Small intestine (tissue), 7 donors: ENCODE measurements around the gene C17orf78. TPM values are rescaled to one million over a fixed set of nuclear protein-coding genes. Genes with fewer than 3 reads are reported as not detected.
"Not testable (repeated sequence)": the region's sequence is repeated elsewhere in the genome, so short reads cannot be mapped to it uniquely, and the experiment has no call there.

Experiments
- DNase-seq, 2 donors: peaks; one replicate each; pipeline versions ENCODE4 v3.0.0 to v3.0.0-alpha.2; 2013
- FAIRE-seq: peaks from 2 replicates; lab custom pipeline; 2012; peaks lifted over from hg19 to GRCh38; lab: Jason Lieb, UNC
- H3K27ac ChIP-seq, 3 donors: one replicate each; pipeline ENCODE4 v1.5.1; 2013; ENCODE audit warnings: low read length in 2 of 3, mild to moderate bottlenecking in 2 of 3, control low read depth in 1 of 3, inconsistent platforms in 1 of 3, low read depth in 1 of 3, moderate library complexity in 1 of 3
- H3K27me3 ChIP-seq, 3 donors: one replicate each; pipeline ENCODE4 v1.6.1; 2013; ENCODE audit warnings: low read length in 3 of 3, inconsistent platforms in 1 of 3; ENCODE audit not compliant: control insufficient read depth in 3 of 3, insufficient read depth in 3 of 3
- H3K36me3 ChIP-seq, 3 donors: one replicate each; pipeline ENCODE4 v1.6.1; 2013; ENCODE audit warnings: low read length in 3 of 3, inconsistent platforms in 1 of 3, low read depth in 1 of 3, mild to moderate bottlenecking in 1 of 3, moderate library complexity in 1 of 3; ENCODE audit not compliant: control insufficient read depth in 3 of 3, insufficient read depth in 2 of 3
- H3K4me1 ChIP-seq, 3 donors: one replicate each; pipeline ENCODE4 v1.6.1; 2013; ENCODE audit warnings: low read length in 2 of 3, inconsistent platforms in 1 of 3, low read depth in 1 of 3, mild to moderate bottlenecking in 1 of 3, moderate library complexity in 1 of 3; ENCODE audit not compliant: control insufficient read depth in 3 of 3, insufficient read depth in 2 of 3
- H3K4me3 ChIP-seq, 3 donors: one replicate each; pipeline ENCODE4 v1.5.1; 2013; ENCODE audit warnings: low read length in 3 of 3, control low read depth in 1 of 3, inconsistent platforms in 1 of 3, low read depth in 1 of 3, mild to moderate bottlenecking in 1 of 3, moderate library complexity in 1 of 3
- H3K9me3 ChIP-seq, 2 donors: one replicate each; pipeline ENCODE4 v1.6.1; 2013; ENCODE audit warnings: low read depth in 1 of 2, low read length in 1 of 2; ENCODE audit not compliant: control insufficient read depth in 2 of 2, insufficient read depth in 1 of 2
- WGBS, 3 donors: extraction: QIAGEN DNeasy Blood & Tissue Kit; methylation state at CpG; one replicate each; pipeline ENCODE4 v1.1.7; 2013; 5-methylcytosine and 5-hydroxymethylcytosine counted together
- polyA plus RNA-seq, 4 donors: library from polyadenylated mRNA; stranded (reverse) in 3 of 4; unstranded in 1 of 4; fragments of 200-250 nt in 3 of 4; fragments of 120-200 nt in 1 of 4; gene quantifications; one replicate each; pipeline versions ENCODE4 v1.2.1 to v1.2.3, GENCODE V29; 2013
- donor health status: healthy with polysubstance abuse.
- donor health status: control.
- donor health status: control.
- donor health status: Bipolar disorder and iron deficiency.
- donor health status: healthy.

Gene C17orf78
- polyA plus RNA-seq, 4 donors: 4.0 to 49.6 (median 26.8) TPM

DNA sequence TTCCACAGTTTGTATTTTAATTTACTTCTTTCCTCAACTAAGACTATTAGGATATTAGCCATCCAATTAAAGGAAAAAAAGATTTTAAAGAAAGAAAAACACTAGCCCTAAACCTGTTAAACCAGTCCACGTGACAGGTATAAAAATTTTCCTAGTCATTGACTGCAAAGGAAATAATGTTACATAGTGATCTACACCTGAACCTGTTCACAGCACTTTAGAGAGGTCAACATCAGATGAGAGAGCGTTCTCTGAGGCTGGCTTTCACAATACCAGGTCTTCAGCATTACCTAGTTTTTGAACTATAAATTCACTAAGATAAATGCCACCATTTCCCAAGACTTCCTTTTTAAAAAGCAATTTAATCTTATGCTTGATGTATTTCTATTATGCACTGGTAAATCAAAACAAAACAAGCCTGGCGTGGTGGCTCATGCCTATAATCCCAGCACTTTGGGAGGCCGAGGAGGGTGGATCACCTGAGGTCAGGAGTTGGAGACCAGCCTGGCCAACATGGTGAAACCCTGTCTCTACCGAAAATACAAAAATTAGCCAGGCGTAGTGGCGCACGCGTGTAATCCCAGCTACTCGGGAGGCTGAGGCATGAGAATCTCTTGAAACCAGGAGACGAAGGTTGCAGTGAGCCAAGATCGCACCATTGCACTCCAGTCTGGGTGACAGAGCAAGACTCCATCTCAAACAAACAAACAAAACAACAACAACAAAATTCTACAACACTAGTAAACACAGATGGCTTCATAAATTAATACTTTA lies 18.8 kb upstream of the C17orf78 start:
- WGBS, 3 donors: 75 to 86% (median 84%) methylated on average over 12 of the region's 12 CpGs
- not testable (repeated sequence) for H3K27ac ChIP-seq, FAIRE-seq, H3K36me3 ChIP-seq, H3K9me3 ChIP-seq, H3K27me3 ChIP-seq, H3K4me3 ChIP-seq
- peak; percentile 19 to 35 for DNase-seq
- peaks cover 0 to 15% (median 2%) of the 10 kb centered on the region in 3 donors for H3K4me1 ChIP-seq

DNA sequence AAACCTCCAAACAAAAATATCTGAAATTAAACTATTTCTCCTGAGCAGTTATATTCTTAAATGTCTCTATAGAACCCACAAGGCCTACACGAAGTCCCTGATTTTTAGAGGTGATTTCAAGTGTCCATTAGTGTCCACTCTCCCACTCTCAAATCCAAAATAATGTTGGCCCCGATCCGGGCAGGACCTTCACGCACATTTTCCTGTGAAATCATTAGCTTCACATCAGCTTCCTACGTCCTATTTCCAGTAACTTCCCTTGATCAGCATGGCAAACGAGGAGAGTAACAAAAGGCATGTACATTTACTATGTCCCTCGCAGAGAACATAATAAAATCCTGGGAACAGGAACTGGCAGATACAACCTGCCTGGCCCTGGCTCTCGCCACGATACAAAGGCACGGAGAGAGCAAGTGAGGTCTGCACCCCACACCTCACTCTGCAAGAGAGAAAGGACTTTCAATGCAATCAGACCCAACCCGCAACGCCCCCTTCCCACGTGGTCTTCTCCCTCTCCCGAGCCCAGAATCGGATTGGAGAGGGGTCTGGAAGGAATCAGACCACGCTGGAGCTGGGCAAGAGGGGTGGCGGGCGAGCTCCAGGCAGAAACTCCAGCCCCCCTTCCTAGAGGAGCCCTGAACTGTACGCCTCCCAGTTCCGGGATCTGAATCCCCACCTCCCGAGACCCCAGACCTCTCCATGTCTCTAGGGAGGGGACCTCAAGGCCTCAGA lies 17.5 kb upstream of the C17orf78 start:
- Histone ChIP-seq H3K36me3 (peaks cover 0 to 7% (median 0%) of the 10 kb centered on the region in 3 donors), H3K27me3 (no peaks in the 10 kb centered on the region), H3K4me3 (peak overlapping the region; percentile 70 to 91 (median 82)), H3K4me1 (peaks cover 0 to 15% (median 2%) of the 10 kb centered on the region in 3 donors), H3K27ac (peak overlapping the region in 2 of 3 donors; percentile 83 to 96), H3K9me3 (no peaks in the 10 kb centered on the region)
- DNase-seq (peak; percentile 58 to 69), FAIRE-seq (no peak)
- 1 to 4% (median 3%) methylated on average over 21 of the region's 21 CpGs for WGBS, 3 donors

DNA sequence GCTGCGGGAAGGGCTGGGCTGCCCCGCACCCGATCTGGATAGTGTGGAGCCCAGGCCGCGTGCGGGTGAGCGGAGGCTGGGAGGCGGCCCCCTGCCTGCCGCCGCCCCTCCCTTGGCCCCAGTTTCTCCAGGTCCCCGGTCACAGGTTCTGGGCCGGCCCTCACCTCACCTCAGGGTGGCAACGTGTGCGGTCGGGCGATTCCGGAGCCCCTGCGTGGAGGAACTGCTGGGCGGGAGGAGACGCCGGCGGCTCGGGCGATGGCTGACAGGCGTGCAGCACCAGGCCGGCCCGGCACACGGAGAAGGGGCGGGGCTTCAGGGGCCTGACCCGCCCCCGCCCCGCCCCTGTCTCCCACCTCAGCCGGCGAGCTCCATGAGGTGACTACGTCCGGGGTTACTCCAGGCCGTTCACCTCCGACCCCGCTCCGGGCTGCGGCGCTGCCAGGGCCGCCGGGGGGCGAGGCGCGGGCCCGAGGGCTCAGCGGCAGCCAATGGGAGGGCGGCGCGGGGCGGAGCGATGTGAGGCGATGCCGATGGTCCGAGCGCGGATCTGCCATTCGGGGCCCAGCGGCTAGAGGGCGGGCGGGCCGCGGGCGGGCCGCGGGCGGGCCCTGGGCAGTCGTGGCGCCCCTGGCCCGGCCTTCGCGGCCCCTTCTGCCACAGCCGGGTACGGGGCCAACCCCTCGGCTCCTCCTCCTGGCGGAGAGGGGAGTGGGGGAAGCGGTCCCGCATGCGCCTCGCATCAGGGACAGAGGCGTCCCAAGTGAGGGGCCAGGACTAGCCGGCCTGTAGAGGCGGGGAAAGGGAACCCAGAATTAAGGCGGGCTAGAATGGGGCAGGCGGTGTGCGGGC lies 16.7 kb upstream of the C17orf78 start:
- WGBS, 3 donors: 0 to 1% (median 1%) methylated on average over 54 to 88 of the region's 88 CpGs
- H3K9me3 ChIP-seq: no peaks in the 10 kb centered on the region
- H3K36me3 ChIP-seq: peaks cover 0 to 3% (median 0%) of the 10 kb centered on the region in 3 donors
- DNase-seq (peak; percentile 89 to 97), FAIRE-seq (no peak)
- peaks cover 0 to 15% (median 2%) of the 10 kb centered on the region in 3 donors for H3K4me1 ChIP-seq
- H3K27ac ChIP-seq: peak overlapping the region; percentile 63 to 96 (median 83)
- peak overlapping the region; percentile 70 to 91 (median 82) for H3K4me3 ChIP-seq
- no peaks in the 10 kb centered on the region for H3K27me3 ChIP-seq

DNA sequence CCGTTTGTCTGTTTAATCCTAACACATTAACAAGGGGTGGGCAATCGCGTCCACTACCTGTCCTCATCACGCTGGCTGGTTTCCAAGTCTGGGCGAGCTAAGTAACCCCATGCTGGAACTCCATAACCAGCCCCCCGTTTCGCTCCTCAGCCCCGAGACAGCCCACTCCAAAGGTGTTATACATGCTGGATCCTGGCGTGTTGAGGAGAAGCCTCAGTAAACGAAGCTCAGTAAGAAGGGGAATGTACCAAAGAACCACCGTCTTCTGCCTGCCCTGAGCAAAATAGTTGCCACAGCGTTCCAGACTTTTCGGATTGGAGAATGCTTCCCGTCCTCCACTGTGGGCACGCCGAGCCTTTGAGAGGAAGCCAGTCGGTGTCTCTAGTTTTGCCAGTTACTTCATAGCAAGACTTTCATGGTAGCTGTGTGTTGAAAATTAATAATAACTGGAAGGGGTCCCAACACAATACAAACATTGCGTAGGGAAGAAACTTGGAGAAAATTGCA lies 16.1 kb upstream of the C17orf78 start:
- Histone ChIP-seq H3K36me3 (peaks cover 0 to under 1% (median 0%) of the 10 kb centered on the region in 3 donors), H3K9me3 (no peaks in the 10 kb centered on the region), H3K27me3 (no peaks in the 10 kb centered on the region), H3K4me3 (peak overlapping the region; percentile 70 to 82 (median 73)), H3K4me1 (peaks cover 0 to 15% (median 2%) of the 10 kb centered on the region in 3 donors), H3K27ac (peak overlapping the region; percentile 63 to 96 (median 82))
- WGBS, 3 donors: 28 to 52% (median 44%) methylated on average over 18 of the region's 18 CpGs
- DNase-seq: no peak
- no peak for FAIRE-seq

DNA sequence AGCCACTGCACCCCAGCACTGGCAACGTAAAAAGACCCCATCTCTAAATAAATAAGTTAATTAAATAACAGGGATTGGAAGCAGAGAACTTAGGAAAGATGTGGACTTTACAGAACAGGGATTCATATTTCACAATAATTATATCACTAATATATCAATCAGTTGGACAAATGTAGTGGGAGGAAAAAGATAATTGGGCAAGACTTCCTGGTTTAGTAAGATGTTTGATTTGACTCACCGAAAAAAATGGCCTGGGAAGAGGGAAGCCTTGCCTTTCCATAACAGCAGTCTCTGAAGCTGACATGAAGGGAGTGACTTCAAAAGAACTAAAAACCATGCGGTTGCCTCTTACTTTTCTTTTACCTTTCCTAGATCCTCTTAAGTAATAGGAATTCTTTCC lies 15.2 kb upstream of the C17orf78 start:
- no peaks in the 10 kb centered on the region for H3K36me3 ChIP-seq
- H3K27ac ChIP-seq: no peak overlapping the region
- no peaks in the 10 kb centered on the region for H3K9me3 ChIP-seq
- peak in 1 of 2 donors; percentile 27 for DNase-seq
- H3K4me3 ChIP-seq: no peak overlapping the region
- no peaks in the 10 kb centered on the region for H3K27me3 ChIP-seq
- no peak for FAIRE-seq
- 56 to 81% (median 69%) methylated on average over 3 of the region's 3 CpGs for WGBS, 3 donors
- peaks cover 0 to 15% (median 2%) of the 10 kb centered on the region in 3 donors for H3K4me1 ChIP-seq

DNA sequence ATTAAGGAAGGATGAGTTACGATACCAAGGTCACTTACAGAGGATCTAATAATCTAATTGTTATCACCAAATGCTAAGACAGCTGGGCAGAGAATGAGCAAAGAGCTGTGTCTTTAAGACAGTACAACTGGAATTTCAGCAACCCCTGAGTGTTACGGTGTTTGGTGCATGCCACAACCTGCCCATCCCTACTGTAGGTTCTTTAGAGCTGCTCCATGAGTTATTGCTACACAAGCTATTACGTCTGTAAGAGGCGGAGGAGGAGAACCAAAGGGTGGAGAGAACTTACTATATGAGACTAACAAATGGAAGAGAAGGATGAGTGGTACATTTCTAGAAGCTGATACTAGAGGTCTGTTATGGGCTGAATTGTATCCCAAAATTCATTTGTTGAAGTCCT lies 14.2 kb upstream of the C17orf78 start:
- no peaks in the 10 kb centered on the region for H3K36me3 ChIP-seq
- H3K27ac ChIP-seq: no peak overlapping the region
- no peaks in the 10 kb centered on the region for H3K27me3 ChIP-seq
- WGBS, 3 donors: 79 to 87% (median 85%) methylated on average over 4 of the region's 4 CpGs
- FAIRE-seq (no peak), DNase-seq (no peak)
- no peaks in the 10 kb centered on the region for H3K9me3 ChIP-seq
- H3K4me1 ChIP-seq: peaks cover 0 to 15% (median 2%) of the 10 kb centered on the region in 3 donors
- no peak overlapping the region for H3K4me3 ChIP-seq

DNA sequence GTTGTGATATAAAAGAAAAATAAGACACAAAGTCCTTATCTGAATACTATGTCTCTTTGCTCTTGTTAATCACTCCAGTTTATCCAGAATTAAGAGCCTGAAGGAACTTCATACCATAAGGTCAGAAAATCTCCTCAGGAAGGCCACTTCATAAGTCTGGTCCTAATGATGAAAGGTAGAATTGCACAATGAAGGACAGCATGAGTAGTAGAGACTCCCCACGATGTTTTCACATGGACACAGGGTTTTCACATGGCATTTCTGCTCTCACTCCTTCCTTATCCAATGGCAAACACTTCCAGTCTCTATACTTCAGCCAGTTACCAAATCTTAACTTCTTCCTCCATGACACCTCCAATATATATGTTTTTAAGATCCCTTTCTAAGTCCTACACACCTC lies 10.2 kb upstream of the C17orf78 start:
- 57 to 80% (median 71%) methylated on average over 1 of the region's 1 CpG for WGBS, 3 donors

More for the DNA sequence above, 10.2 kb upstream of the C17orf78 start:
- Histone ChIP-seq H3K36me3 (peaks cover 0 to 4% (median 0%) of the 10 kb centered on the region in 3 donors), H3K27ac (no peak overlapping the region), H3K4me3 (no peak overlapping the region), H3K27me3 (no peaks in the 10 kb centered on the region), H3K4me1 (no peaks in the 10 kb centered on the region), H3K9me3 (no peaks in the 10 kb centered on the region)
- FAIRE-seq: no peak
- no peak for DNase-seq
